Liver (tissue), 9 donors: ENCODE results near the gene TNK1. TPM values are rescaled to one million over a fixed set of nuclear protein-coding genes. Genes with fewer than 3 reads are reported as not detected.

ENCODE experiments used
- DNase-seq: peaks from one replicate; pipeline ENCODE4 v3.0.0-alpha.2; 2017; ENCODE audit warnings: low spot score
- H3K27ac ChIP-seq, 2 donors: one replicate each; pipeline ENCODE4 v1.7.0; 2013; ENCODE audit warnings: inconsistent platforms in 2 of 2, low read length in 2 of 2, control low read depth in 1 of 2, low read depth in 1 of 2, mild to moderate bottlenecking in 1 of 2
- H3K27me3 ChIP-seq, 4 donors: one replicate each; pipeline versions ENCODE4 v1.6.1 to v1.7.0; 2013; ENCODE audit warnings: low read length in 3 of 4, inconsistent platforms in 1 of 4, mild to moderate bottlenecking in 1 of 4, moderate library complexity in 1 of 4; ENCODE audit not compliant: control insufficient read depth in 4 of 4, insufficient read depth in 4 of 4
- H3K36me3 ChIP-seq, 4 donors: one replicate each; pipeline versions ENCODE4 v1.6.1 to v1.7.0; 2013; ENCODE audit warnings: low read length in 3 of 4, mild to moderate bottlenecking in 3 of 4, low read depth in 1 of 4, moderate library complexity in 1 of 4; ENCODE audit not compliant: control insufficient read depth in 4 of 4, insufficient read depth in 3 of 4
- H3K4me1 ChIP-seq, 4 donors: one replicate each; pipeline versions ENCODE4 v1.6.1 to v1.7.0; 2013; ENCODE audit warnings: low read length in 3 of 4, mild to moderate bottlenecking in 3 of 4, moderate library complexity in 1 of 4; ENCODE audit not compliant: control insufficient read depth in 4 of 4, insufficient read depth in 4 of 4
- H3K4me3 ChIP-seq, 3 donors: one replicate each; pipeline versions ENCODE4 v1.6.1 to v1.7.0; 2013; ENCODE audit warnings: low read length in 3 of 3, control low read depth in 1 of 3, low read depth in 1 of 3, mild to moderate bottlenecking in 1 of 3
- H3K9ac ChIP-seq, 2 donors: one replicate each; pipeline ENCODE4 v1.7.0; 2013; ENCODE audit warnings: low read length in 2 of 2, mild to moderate bottlenecking in 2 of 2, moderate library complexity in 2 of 2, control low read depth in 1 of 2, low read depth in 1 of 2
- H3K9me3 ChIP-seq, 4 donors: one replicate each; pipeline versions ENCODE4 v1.6.1 to v1.7.0; 2013; ENCODE audit warnings: low read length in 3 of 4; ENCODE audit not compliant: control insufficient read depth in 4 of 4
- EGR1 ChIP-seq, 2 donors: IDR thresholded peaks; 2 replicates each; pipeline ENCODE4 v1.6.1; 2016 to 2018; ENCODE audit warnings: antibody characterized with exemption in 2 of 2, low read depth in 2 of 2
- FOXA2 ChIP-seq: IDR thresholded peaks from 2 replicates; pipeline ENCODE4 v1.6.1; 2016; ENCODE audit warnings: antibody characterized with exemption
- GABPA ChIP-seq, 2 donors: IDR thresholded peaks in 1 of 2; conservative IDR thresholded peaks in 1 of 2; 2 replicates each; pipeline ENCODE4 v1.6.1; 2016; ENCODE audit warnings: antibody characterized with exemption in 2 of 2, mild to moderate bottlenecking in 1 of 2, moderate library complexity in 1 of 2
- HNF4A ChIP-seq, 2 donors: conservative IDR thresholded peaks; 2 replicates each; pipeline ENCODE4 v1.6.1; 2016; ENCODE audit warnings: antibody characterized with exemption in 2 of 2, mild to moderate bottlenecking in 2 of 2
- HNF4G ChIP-seq: IDR thresholded peaks from 2 replicates; pipeline ENCODE4 v1.6.1; 2016; ENCODE audit warnings: antibody characterized with exemption
- JUND ChIP-seq, 2 donors: IDR thresholded peaks; 2 replicates each; pipeline ENCODE4 v1.6.1; 2016; ENCODE audit warnings: antibody characterized with exemption in 2 of 2
- NR2F2 ChIP-seq: IDR thresholded peaks from 2 replicates; pipeline ENCODE4 v1.6.1; 2016; ENCODE audit warnings: antibody characterized with exemption
- RAD21 ChIP-seq, 2 donors: IDR thresholded peaks; 2 replicates each; pipeline ENCODE4 v1.6.1; 2016; ENCODE audit warnings: antibody characterized with exemption in 2 of 2, mild to moderate bottlenecking in 2 of 2
- REST ChIP-seq: IDR thresholded peaks from 2 replicates; pipeline ENCODE4 v1.6.1; 2016; ENCODE audit warnings: antibody characterized with exemption, mild to moderate bottlenecking
- RXRA ChIP-seq, 2 donors: IDR thresholded peaks; 2 replicates each; pipeline ENCODE4 v1.6.1; 2017 to 2018; ENCODE audit warnings: antibody characterized with exemption in 2 of 2, mild to moderate bottlenecking in 1 of 2
- SP1 ChIP-seq: IDR thresholded peaks from 2 replicates; pipeline ENCODE4 v1.6.1; 2018; ENCODE audit warnings: antibody characterized with exemption, mild to moderate bottlenecking
- YY1 ChIP-seq: IDR thresholded peaks from 2 replicates; pipeline ENCODE4 v1.6.1; 2016; ENCODE audit warnings: antibody characterized with exemption, mild to moderate bottlenecking
- ZBTB33 ChIP-seq: IDR thresholded peaks from 2 replicates; pipeline ENCODE4 v1.6.1; 2016; ENCODE audit warnings: antibody characterized with exemption
- WGBS: extraction: QIAGEN DNeasy Blood & Tissue Kit; methylation state at CpG from one replicate; pipeline ENCODE4 v1.1.7; 2013; 5-methylcytosine and 5-hydroxymethylcytosine counted together
- polyA plus RNA-seq, 2 donors: library from polyadenylated mRNA; stranded (reverse) in 1 of 2; unstranded in 1 of 2; fragments of 200-250 nt in 1 of 2; fragments of >200 nt in 1 of 2; fragmentation: Nextera tagmentation in 1 of 2; extraction: Ambion mirVana in 1 of 2; gene quantifications; one replicate each; pipeline versions ENCODE4 v1.2.1 to v1.2.3, GENCODE V29; 2013 to 2015
- total RNA-seq, 2 donors: library from RNA; depleted of rRNA; stranded (reverse); fragments of >200 nt; gene quantifications; one replicate each; pipeline ENCODE4 v1.2.3, GENCODE V29; 2014
- TF ChIP-seq, protein P1 (sequence below): IDR thresholded peaks from 2 replicates; pipeline ENCODE4 v1.6.1; 2016; ENCODE audit warnings: antibody characterized with exemption
- TF ChIP-seq, protein P2 (sequence below): fragments of 150-350 bp; IDR thresholded peaks from 2 replicates; pipeline ENCODE4 v1.5.1; 2017; ENCODE audit warnings: improper control_type of control experiment, low read depth, low read length; ENCODE audit not compliant: missing input control
- TF ChIP-seq, protein P3 (sequence below): IDR thresholded peaks from 2 replicates; pipeline ENCODE4 v1.6.1; 2016; ENCODE audit warnings: antibody characterized with exemption
- donor health status: healthy.
- donor health status: healthy.
- donor health status: healthy.
- donor health status: healthy.
- donor health status: healthy.

Gene TNK1
- total and polyA plus RNA-seq, 4 donors, result 0.05 to 3.5 (median 2.5) TPM

DNA sequence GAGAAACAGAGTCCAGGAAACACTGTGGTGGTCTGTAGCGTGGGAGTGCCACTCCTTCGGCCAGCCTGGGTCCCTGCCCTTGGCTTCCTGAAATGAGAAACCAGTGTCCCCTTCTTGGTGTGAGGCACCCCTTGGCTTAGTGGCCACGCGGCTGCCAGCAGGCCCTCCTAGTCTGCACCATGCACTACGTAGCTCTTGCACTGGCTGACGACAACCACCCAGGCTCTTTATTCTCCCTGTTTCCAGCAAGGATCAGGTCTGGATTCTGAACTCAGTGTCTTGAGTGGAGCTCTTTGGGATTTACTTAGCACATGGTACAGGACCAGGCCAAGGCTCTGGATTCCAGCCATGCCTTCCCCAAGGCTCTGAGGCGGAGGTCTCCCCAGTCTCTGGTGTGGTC lies 46.7 kb downstream of the TNK1 start (continued):
- TF ChIP-seq ZBTB33, result no peak
- no peak for TF ChIP-seq NR2F2
- TF ChIP-seq SP1, result no peak

GRCh38 chr17:7428557-7428956 lies 47.7 kb downstream of the TNK1 start, which contains the start of gene SPEM3:
Gene SPEM3 (plus strand): TSS chr17:7428857. CDS start chr17:7428903, 46 bp downstream.
- DNase-seq, result no peak
- Histone ChIP-seq H3K9ac (no peak within 1 kb of the TSS), H3K27ac (no peak within 1 kb of the TSS), H3K27me3 (no peaks in the 10 kb centered on the region), H3K9me3 (no peaks in the 10 kb centered on the region), H3K36me3 (no peaks in the 10 kb centered on the region), H3K4me3 (no peak within 1 kb of the TSS), H3K4me1 (no peaks in the 10 kb centered on the region)
- no peak for TF ChIP-seq GABPA (IDR thresholded peaks at IDR 0.05 in 1 of 2, conservative IDR thresholded peaks at IDR 0.05 in 1 of 2)
- 77% methylated on average over 5 of the region's 5 CpGs for WGBS

- no peak overlapping the region for H3K9ac ChIP-seq
- H3K4me3 ChIP-seq, result no peak overlapping the region
- no peak for DNase-seq
- no peaks in the 10 kb centered on the region for H3K27me3 ChIP-seq
- 91% methylated on average over 10 of the region's 10 CpGs for whole genome bisulfite sequencing
- no peak overlapping the region for H3K27ac ChIP-seq
- H3K9me3 ChIP-seq, result no peaks in the 10 kb centered on the region
- H3K36me3 ChIP-seq, result no peaks in the 10 kb centered on the region
- no peak for TF ChIP-seq SP1
- TF ChIP-seq, protein P1, sequence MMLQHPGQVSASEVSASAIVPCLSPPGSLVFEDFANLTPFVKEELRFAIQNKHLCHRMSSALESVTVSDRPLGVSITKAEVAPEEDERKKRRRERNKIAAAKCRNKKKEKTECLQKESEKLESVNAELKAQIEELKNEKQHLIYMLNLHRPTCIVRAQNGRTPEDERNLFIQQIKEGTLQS, result no peak
- TF ChIP-seq GABPA (IDR thresholded peaks at IDR 0.05 in 1 of 2, conservative IDR thresholded peaks at IDR 0.05 in 1 of 2), result no peak
- no peak for TF ChIP-seq NR2F2
- TF ChIP-seq RAD21 (IDR thresholded peaks at IDR 0.05), result no peak
- TF ChIP-seq, protein P2, sequence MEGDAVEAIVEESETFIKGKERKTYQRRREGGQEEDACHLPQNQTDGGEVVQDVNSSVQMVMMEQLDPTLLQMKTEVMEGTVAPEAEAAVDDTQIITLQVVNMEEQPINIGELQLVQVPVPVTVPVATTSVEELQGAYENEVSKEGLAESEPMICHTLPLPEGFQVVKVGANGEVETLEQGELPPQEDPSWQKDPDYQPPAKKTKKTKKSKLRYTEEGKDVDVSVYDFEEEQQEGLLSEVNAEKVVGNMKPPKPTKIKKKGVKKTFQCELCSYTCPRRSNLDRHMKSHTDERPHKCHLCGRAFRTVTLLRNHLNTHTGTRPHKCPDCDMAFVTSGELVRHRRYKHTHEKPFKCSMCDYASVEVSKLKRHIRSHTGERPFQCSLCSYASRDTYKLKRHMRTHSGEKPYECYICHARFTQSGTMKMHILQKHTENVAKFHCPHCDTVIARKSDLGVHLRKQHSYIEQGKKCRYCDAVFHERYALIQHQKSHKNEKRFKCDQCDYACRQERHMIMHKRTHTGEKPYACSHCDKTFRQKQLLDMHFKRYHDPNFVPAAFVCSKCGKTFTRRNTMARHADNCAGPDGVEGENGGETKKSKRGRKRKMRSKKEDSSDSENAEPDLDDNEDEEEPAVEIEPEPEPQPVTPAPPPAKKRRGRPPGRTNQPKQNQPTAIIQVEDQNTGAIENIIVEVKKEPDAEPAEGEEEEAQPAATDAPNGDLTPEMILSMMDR, result no peak
- no peak for TF ChIP-seq RXRA (IDR thresholded peaks at IDR 0.05)
- no peak for TF ChIP-seq HNF4A (conservative IDR thresholded peaks at IDR 0.05)
- no peak for TF ChIP-seq JUND (IDR thresholded peaks at IDR 0.05)
- TF ChIP-seq REST, result no peak
- TF ChIP-seq, protein P3, sequence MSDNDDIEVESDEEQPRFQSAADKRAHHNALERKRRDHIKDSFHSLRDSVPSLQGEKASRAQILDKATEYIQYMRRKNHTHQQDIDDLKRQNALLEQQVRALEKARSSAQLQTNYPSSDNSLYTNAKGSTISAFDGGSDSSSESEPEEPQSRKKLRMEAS, result no peak
- TF ChIP-seq YY1, result no peak
- no peak for TF ChIP-seq ZBTB33
- no peak for TF ChIP-seq FOXA2
- TF ChIP-seq HNF4G, result no peak
- TF ChIP-seq EGR1 (IDR thresholded peaks at IDR 0.05; ENCODE audit: low read depth in 2 of 2), result no peak
- no peaks in the 10 kb centered on the region for H3K4me1 ChIP-seq
Measured at GRCh38 chr17:7429722-7430121, 48.8 kb downstream of the TNK1 start.
